Measurements from ENCODE around the gene KCNJ6. TPM values are rescaled to one million over a fixed set of nuclear protein-coding genes. Genes with fewer than 3 reads are reported as not detected.
A peak's percentile ranks its signal among the peaks of the same experiment; 100 is the strongest.

The KCNJ6 gene
- total and polyA plus RNA-seq, 7 experiments from 2014 or later: 0.01 TPM; not detected in 6

DNA sequence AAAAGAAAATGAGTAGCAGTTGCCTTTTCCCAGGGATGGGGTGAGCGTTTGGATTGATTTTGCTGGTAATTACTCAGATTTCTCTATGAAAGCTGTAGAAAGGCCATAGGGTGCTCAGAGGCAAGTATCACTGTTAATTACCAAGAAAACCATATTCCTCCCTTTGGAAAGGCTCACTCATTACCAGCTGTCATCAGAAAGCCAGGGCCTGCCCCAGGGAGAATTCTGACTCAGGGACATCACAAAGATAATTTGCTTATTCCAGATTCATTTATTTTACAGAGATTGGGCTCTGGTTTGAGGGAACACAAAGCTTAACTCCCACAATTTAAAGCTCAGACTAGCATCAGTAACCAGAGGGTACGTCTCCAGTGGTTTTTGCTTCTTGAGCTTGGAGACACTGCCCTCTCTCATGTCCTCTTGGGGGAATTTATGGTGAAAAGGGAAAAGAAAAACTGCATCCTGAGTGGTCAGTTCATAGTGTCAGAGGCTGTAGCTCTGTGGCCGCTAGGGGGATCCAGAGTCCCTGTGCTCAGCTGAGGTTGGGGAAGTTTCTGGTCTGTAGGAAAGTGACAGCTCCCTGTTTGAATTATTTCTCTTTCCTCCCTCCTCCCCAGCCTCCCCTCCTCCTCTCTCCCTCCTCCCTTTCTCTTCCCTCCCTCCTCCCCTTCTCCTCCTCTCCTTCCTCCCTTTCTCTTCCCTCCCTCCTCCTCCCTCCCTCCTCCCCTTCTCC lies 204.3 kb downstream of the KCNJ6 start:
- H3K27me3 Mint-ChIP-seq: peaks cover 21 to 57% (median 47%) of the 10 kb centered on the region in 5 donors
- Histone ChIP-seq H3K9me3 (ENCODE audit: control insufficient read depth in 2 of 3, low read length in 3 of 3) (no peaks in the 10 kb centered on the region), H3K4me1 (ENCODE audit: control insufficient read depth in 2 of 2, insufficient read depth in 2 of 2, low read length in 2 of 2) (no peaks in the 10 kb centered on the region), H3K27me3 (ENCODE audit: control insufficient read depth in 2 of 2, insufficient read depth in 2 of 2, low read length in 2 of 2) (no peaks in the 10 kb centered on the region), H3K36me3 (ENCODE audit: control insufficient read depth in 2 of 3, insufficient read depth in 3 of 3, low read length in 3 of 3) (no peaks in the 10 kb centered on the region), H3K4me3 (ENCODE audit: low read length) (no peak overlapping the region), H3K27ac (ENCODE audit: low read depth, low read length) (no peak overlapping the region)
- ATAC-seq (peak; percentile 61), DNase-seq (peak in 3 of 9 donors; percentile 6 to 35 (median 21))
- intact Hi-C loops (cut with micrococcal nuclease): loop anchor here in 1 of 2 donors (1.0 kb wide), 1 partner anchor 644 kb away; no protein-coding TSS in a partner anchor
- H3K9me3 Mint-ChIP-seq: peaks cover 0 to 4% (median 0%) of the 10 kb centered on the region in 11 donors
- H3K4me3 Mint-ChIP-seq: no peak overlapping the region
- H3K27ac Mint-ChIP-seq: no peak overlapping the region
- POLR2A ChIA-PET: no interaction called here
- no peaks in the 10 kb centered on the region for H3K4me1 Mint-ChIP-seq
- CTCF ChIA-PET: no interaction called here
- peaks cover 0 to 5% (median 0%) of the 10 kb centered on the region in 5 donors for H3K36me3 Mint-ChIP-seq

DNA sequence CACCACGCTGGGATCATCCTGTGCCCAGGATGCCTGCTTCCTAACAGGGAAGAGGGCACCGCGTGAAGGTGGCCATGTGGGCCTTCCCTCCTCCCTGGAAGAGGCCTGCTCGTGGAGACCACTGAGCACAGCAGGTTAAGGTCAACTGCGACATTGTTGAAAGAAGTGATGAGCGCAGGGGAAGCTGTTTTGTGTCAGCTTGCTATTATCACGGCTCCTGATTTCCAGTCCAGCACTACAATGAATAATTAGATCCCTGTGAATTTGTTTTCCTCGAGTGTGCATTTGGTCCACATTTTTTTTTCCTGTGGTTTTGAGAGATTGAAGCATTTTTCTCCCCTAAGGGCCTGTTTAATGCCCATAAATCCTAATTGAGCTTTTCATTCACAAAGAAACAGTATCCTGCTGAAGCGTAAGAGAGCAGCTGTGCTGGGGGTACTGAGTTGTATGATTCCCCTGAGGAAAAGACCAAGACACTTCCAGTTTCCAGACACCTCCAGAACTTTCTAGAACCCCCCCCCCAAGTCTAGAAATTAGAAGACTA lies 204.9 kb downstream of the KCNJ6 start:
- H3K4me3 ChIP-seq (ENCODE audit: low read length): no peak overlapping the region
- H3K9me3 ChIP-seq (ENCODE audit: control insufficient read depth in 2 of 3, low read length in 3 of 3): no peaks in the 10 kb centered on the region
- CTCF ChIA-PET: no interaction called here
- no peak overlapping the region for H3K27ac Mint-ChIP-seq
- H3K4me3 Mint-ChIP-seq: no peak overlapping the region
- peaks cover 21 to 50% (median 43%) of the 10 kb centered on the region in 5 donors for H3K27me3 Mint-ChIP-seq
- no peak overlapping the region for H3K27ac ChIP-seq (ENCODE audit: low read depth, low read length)
- no peaks in the 10 kb centered on the region for H3K4me1 Mint-ChIP-seq
- intact Hi-C loops (cut with micrococcal nuclease): no loop called here
- no peaks in the 10 kb centered on the region for H3K36me3 ChIP-seq (ENCODE audit: control insufficient read depth in 2 of 3, insufficient read depth in 3 of 3, low read length in 3 of 3)
- POLR2A ChIA-PET: no interaction called here
- DNase-seq: no peak
- ATAC-seq: no peak
- no peaks in the 10 kb centered on the region for H3K27me3 ChIP-seq (ENCODE audit: control insufficient read depth in 2 of 2, insufficient read depth in 2 of 2, low read length in 2 of 2)
- H3K9me3 Mint-ChIP-seq: peaks cover 0 to 4% (median 0%) of the 10 kb centered on the region in 11 donors
- no peaks in the 10 kb centered on the region for H3K4me1 ChIP-seq (ENCODE audit: control insufficient read depth in 2 of 2, insufficient read depth in 2 of 2, low read length in 2 of 2)
- peaks cover 0 to 5% (median 0%) of the 10 kb centered on the region in 5 donors for H3K36me3 Mint-ChIP-seq

DNA sequence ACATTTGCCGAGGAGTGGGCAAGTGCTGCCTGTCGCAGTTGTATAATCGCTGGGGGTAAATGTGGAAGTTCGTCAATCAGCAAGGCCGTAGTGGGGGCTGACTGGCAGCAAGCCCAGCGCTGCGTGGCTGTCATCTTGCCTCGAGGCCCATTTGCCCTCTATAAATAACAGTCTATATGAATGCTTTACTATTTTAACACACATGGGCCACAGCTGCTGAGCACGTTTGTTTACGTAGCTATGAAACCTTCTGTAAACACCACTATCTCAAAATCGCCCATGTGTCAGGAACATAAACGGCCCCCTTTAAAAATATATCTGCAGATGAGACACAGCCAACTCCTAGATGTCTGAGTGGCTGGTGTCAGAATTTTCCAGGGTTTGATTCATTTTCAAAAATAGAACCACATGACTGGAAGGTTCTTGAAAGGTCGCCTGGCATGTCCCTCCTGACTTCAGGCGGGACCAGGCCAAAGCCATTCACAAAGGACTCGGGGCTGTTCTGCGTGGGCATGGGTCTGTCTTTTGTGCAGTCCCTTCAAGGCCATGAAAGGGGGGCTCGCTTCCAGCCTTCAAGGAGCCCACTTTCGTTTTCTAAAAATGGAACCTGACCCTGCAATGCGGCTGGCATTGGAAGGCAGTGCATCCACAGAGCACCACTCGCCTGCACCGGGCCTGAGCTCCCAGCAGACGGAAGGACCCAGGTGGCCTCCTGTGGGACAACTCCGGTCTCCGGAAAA lies 205.5 kb downstream of the KCNJ6 start:
- peaks cover 0 to 4% (median 0%) of the 10 kb centered on the region in 11 donors for H3K9me3 Mint-ChIP-seq
- DNase-seq (no peak), ATAC-seq (no peak)
- H3K27ac ChIP-seq (ENCODE audit: low read depth, low read length): no peak overlapping the region
- no peaks in the 10 kb centered on the region for H3K9me3 ChIP-seq (ENCODE audit: control insufficient read depth in 2 of 3, low read length in 3 of 3)
- H3K4me1 ChIP-seq (ENCODE audit: control insufficient read depth in 2 of 2, insufficient read depth in 2 of 2, low read length in 2 of 2): no peaks in the 10 kb centered on the region
- H3K36me3 ChIP-seq (ENCODE audit: control insufficient read depth in 2 of 3, insufficient read depth in 3 of 3, low read length in 3 of 3): no peaks in the 10 kb centered on the region
- no peak overlapping the region for H3K4me3 Mint-ChIP-seq
- intact Hi-C loops (cut with micrococcal nuclease): no loop called here
- no peak overlapping the region for H3K4me3 ChIP-seq (ENCODE audit: low read length)
- peaks cover 0 to 5% (median 0%) of the 10 kb centered on the region in 5 donors for H3K36me3 Mint-ChIP-seq
- no peak overlapping the region for H3K27ac Mint-ChIP-seq
- CTCF ChIA-PET: no interaction called here
- H3K4me1 Mint-ChIP-seq: no peaks in the 10 kb centered on the region
- no peaks in the 10 kb centered on the region for H3K27me3 ChIP-seq (ENCODE audit: control insufficient read depth in 2 of 2, insufficient read depth in 2 of 2, low read length in 2 of 2)
- H3K27me3 Mint-ChIP-seq: peaks cover 21 to 50% (median 43%) of the 10 kb centered on the region in 5 donors
- POLR2A ChIA-PET: no interaction called here

DNA sequence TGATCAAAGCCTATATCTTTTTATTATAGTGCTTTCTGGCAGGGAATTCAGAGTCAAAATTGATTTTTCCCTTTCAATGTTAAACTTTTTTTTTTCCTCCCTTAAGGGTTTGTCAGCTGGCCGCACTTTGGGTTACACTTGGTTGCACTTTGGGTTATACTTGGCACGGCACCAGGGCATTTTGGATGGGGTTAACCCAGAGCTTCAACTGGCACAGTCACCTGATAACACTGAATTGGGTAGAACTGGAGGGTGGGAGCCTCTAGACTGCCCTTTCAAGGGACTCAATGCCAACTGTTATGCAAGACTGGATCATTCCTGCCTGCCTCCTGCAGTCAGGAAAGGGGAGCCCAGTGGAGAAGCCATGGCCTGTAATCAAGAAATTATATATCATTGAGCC lies 211.5 kb downstream of the KCNJ6 start:
- no peak for ATAC-seq
- H3K27me3 ChIP-seq (ENCODE audit: control insufficient read depth in 2 of 2, insufficient read depth in 2 of 2, low read length in 2 of 2): no peaks in the 10 kb centered on the region
- H3K27me3 Mint-ChIP-seq: peaks cover 12 to 29% (median 20%) of the 10 kb centered on the region in 5 donors
- CTCF ChIA-PET: no interaction called here
- H3K27ac Mint-ChIP-seq: no peak overlapping the region
- H3K36me3 Mint-ChIP-seq: no peaks in the 10 kb centered on the region
- intact Hi-C loops (cut with micrococcal nuclease): no loop called here
- H3K9me3 ChIP-seq (ENCODE audit: control insufficient read depth in 2 of 3, low read length in 3 of 3): no peaks in the 10 kb centered on the region
- no peaks in the 10 kb centered on the region for H3K4me1 ChIP-seq (ENCODE audit: control insufficient read depth in 2 of 2, insufficient read depth in 2 of 2, low read length in 2 of 2)
- no peak overlapping the region for H3K4me3 Mint-ChIP-seq
- no peak for DNase-seq
- H3K27ac ChIP-seq (ENCODE audit: low read depth, low read length): no peak overlapping the region
- no peak overlapping the region for H3K4me3 ChIP-seq (ENCODE audit: low read length)
- H3K36me3 ChIP-seq (ENCODE audit: control insufficient read depth in 2 of 3, insufficient read depth in 3 of 3, low read length in 3 of 3): no peaks in the 10 kb centered on the region
- POLR2A ChIA-PET: no interaction called here
- H3K9me3 Mint-ChIP-seq: no peaks in the 10 kb centered on the region
- no peaks in the 10 kb centered on the region for H3K4me1 Mint-ChIP-seq

DNA sequence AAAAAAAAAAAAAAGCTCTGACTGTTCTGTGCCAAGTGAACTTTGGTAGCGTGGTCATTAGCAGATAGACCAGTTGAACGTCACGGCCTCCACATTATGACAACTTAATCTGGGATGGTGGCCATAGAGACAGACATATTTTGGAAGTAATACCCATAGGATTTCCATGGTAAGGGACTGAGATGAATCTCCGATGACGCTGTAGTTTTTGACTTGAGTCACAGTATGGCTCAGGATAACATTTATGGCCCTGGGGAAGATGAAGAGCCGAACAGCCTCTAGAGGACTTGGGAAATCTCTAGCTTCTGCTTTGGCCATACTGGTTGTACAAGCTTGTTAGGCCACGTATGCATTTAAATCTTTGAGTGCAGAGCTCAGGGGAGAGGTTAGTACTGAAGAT lies 214.0 kb downstream of the KCNJ6 start:
- H3K4me3 ChIP-seq (ENCODE audit: low read length): no peak overlapping the region
- no peaks in the 10 kb centered on the region for H3K36me3 Mint-ChIP-seq
- CTCF ChIA-PET: no interaction called here
- no peak overlapping the region for H3K27ac ChIP-seq (ENCODE audit: low read depth, low read length)
- H3K4me3 Mint-ChIP-seq: no peak overlapping the region
- no peaks in the 10 kb centered on the region for H3K4me1 ChIP-seq (ENCODE audit: control insufficient read depth in 2 of 2, insufficient read depth in 2 of 2, low read length in 2 of 2)
- intact Hi-C loops (cut with micrococcal nuclease): no loop called here
- peaks cover 0 to 18% (median 11%) of the 10 kb centered on the region in 5 donors for H3K27me3 Mint-ChIP-seq
- H3K9me3 ChIP-seq (ENCODE audit: control insufficient read depth in 2 of 3, low read length in 3 of 3): no peaks in the 10 kb centered on the region
- H3K27me3 ChIP-seq (ENCODE audit: control insufficient read depth in 2 of 2, insufficient read depth in 2 of 2, low read length in 2 of 2): no peaks in the 10 kb centered on the region
- ATAC-seq (no peak), DNase-seq (no peak)
- no peaks in the 10 kb centered on the region for H3K4me1 Mint-ChIP-seq
- H3K36me3 ChIP-seq (ENCODE audit: control insufficient read depth in 2 of 3, insufficient read depth in 3 of 3, low read length in 3 of 3): no peaks in the 10 kb centered on the region
- POLR2A ChIA-PET: no interaction called here
- H3K27ac Mint-ChIP-seq: no peak overlapping the region
- peaks cover 0 to 3% (median 0%) of the 10 kb centered on the region in 11 donors for H3K9me3 Mint-ChIP-seq

DNA sequence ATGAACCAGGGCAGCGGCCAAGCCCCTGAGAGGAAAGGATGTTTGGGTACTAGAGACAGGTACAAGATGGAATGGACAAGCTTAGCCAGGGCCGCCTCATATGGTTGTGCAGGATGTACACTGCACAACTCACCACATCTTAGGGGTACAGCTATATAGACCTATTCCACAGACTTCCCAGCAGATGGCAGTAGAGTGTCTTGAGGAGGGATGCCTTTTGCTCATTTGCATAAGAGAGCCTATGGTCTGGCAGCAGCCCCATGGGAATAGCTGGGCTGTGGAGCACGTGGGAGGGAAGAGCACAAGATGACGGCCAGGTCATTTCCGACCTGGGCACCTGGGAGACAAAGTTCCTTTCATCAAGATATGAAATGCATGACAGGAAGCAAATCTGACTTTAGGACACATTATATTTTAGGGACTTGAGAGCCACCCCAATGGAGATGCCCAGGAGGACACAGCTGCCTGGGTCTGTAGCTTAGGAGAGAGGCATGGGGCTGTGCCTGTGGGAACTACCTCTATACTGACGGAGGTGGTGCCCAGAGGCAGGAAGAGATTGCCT lies 215.5 kb downstream of the KCNJ6 start:
- no peak overlapping the region for H3K27ac Mint-ChIP-seq
- H3K4me3 Mint-ChIP-seq: no peak overlapping the region
- Histone ChIP-seq H3K27me3 (ENCODE audit: control insufficient read depth in 2 of 2, insufficient read depth in 2 of 2, low read length in 2 of 2) (no peaks in the 10 kb centered on the region), H3K4me1 (ENCODE audit: control insufficient read depth in 2 of 2, insufficient read depth in 2 of 2, low read length in 2 of 2) (no peaks in the 10 kb centered on the region), H3K4me3 (ENCODE audit: low read length) (no peak overlapping the region), H3K27ac (ENCODE audit: low read depth, low read length) (no peak overlapping the region), H3K9me3 (ENCODE audit: control insufficient read depth in 2 of 3, low read length in 3 of 3) (no peaks in the 10 kb centered on the region), H3K36me3 (ENCODE audit: control insufficient read depth in 2 of 3, insufficient read depth in 3 of 3, low read length in 3 of 3) (no peaks in the 10 kb centered on the region)
- CTCF ChIA-PET: no interaction called here
- peak; percentile 81 for ATAC-seq
- H3K27me3 Mint-ChIP-seq: peaks cover 0 to 24% (median 24%) of the 10 kb centered on the region in 5 donors
- DNase-seq: peak in 2 of 9 donors; percentile 2 to 23
- no peaks in the 10 kb centered on the region for H3K36me3 Mint-ChIP-seq
- POLR2A ChIA-PET: no interaction called here
- H3K4me1 Mint-ChIP-seq: no peaks in the 10 kb centered on the region
- intact Hi-C loops (cut with micrococcal nuclease): no loop called here
- peaks cover 0 to 3% (median 0%) of the 10 kb centered on the region in 11 donors for H3K9me3 Mint-ChIP-seq
